H1 (cell line): ENCODE data around the gene KYNU. TPM values are rescaled to one million over a fixed set of nuclear protein-coding genes. Genes with fewer than 3 reads are reported as not detected.

Experiments used
- CTCF ChIA-PET: fragments of 300-600 bp; sonication (Branson Sonifier 250); formaldehyde crosslinking; loops from one replicate; lab custom pipeline; 2021; ENCODE audit not compliant: partially characterized antibody; lab: Charles Lee
- POLR2A ChIA-PET: fragments of 300-600 bp; sonication (Branson Sonifier 250); formaldehyde crosslinking; loops from one replicate; lab custom pipeline; 2021; ENCODE audit warnings: inconsistent platforms; ENCODE audit not compliant: partially characterized antibody; lab: Charles Lee
- DNase-seq, 2 experiments: peaks; one replicate each; pipeline versions ENCODE4 v3.0.0 to v3.0.0-alpha.2; 2010 to 2022; ENCODE audit warnings: low spot score in 2 of 2, low read depth in 1 of 2, mixed read lengths in 1 of 2
- FAIRE-seq: peaks from 2 replicates; lab custom pipeline; 2011; peaks lifted over from hg19 to GRCh38; lab: Jason Lieb, UNC
- H2AFZ ChIP-seq: 2 replicates; pipeline ENCODE4 v1.8.1; 2012; ENCODE audit warnings: low read length, inconsistent platforms
- H2AK5ac ChIP-seq: 2 replicates; pipeline ENCODE4 v1.6.1; 2013; ENCODE audit warnings: low read depth, low read length
- H2BK120ac ChIP-seq: replicated peaks from 2 replicates; pipeline ENCODE3; 2013; ENCODE audit warnings: low read depth, low read length, inconsistent platforms
- H2BK12ac ChIP-seq: 2 replicates; pipeline ENCODE4 v1.6.1; 2013; ENCODE audit warnings: low read depth, low read length
- H2BK15ac ChIP-seq: 2 replicates; pipeline ENCODE4 v1.6.1; 2013; ENCODE audit warnings: low read length
- H2BK20ac ChIP-seq: 2 replicates; pipeline ENCODE4 v1.6.1; 2013; ENCODE audit warnings: low read length
- H2BK5ac ChIP-seq: 2 replicates; pipeline ENCODE4 v1.6.1; 2013; ENCODE audit warnings: low read depth, low read length
- H3K14ac ChIP-seq: 2 replicates; pipeline ENCODE4 v1.6.1; 2013; ENCODE audit warnings: inconsistent platforms; ENCODE audit not compliant: insufficient read length
- H3K18ac ChIP-seq: 2 replicates; pipeline ENCODE4 v1.6.1; 2013; ENCODE audit warnings: low read length; ENCODE audit errors: extremely low read depth
- H3K23ac ChIP-seq: 2 replicates; pipeline ENCODE4 v1.6.1; 2013; ENCODE audit warnings: inconsistent platforms; ENCODE audit not compliant: insufficient read length
- H3K23me2 ChIP-seq: 2 replicates; pipeline ENCODE4 v1.6.1; 2013; ENCODE audit warnings: low read depth, low read length
- H3K27ac ChIP-seq: 2 replicates; pipeline ENCODE4 v1.6.1; 2011; ENCODE audit warnings: low read depth, low read length, inconsistent platforms
- H3K27me3 ChIP-seq, 4 experiments: replicated peaks in 1 of 4; 1 replicate in 1 of 4; 2 replicates in 3 of 4; pipeline versions ENCODE4 v1.6.1 to v1.8.1; 2011 to 2013; ENCODE audit warnings: low read length in 3 of 4, mild to moderate bottlenecking in 3 of 4, inconsistent platforms in 2 of 4, mixed read lengths in 2 of 4, moderate library complexity in 1 of 4; ENCODE audit not compliant: control insufficient read depth in 3 of 4, insufficient read depth in 3 of 4; ENCODE audit errors: extremely low read depth in 1 of 4
- H3K36me3 ChIP-seq, 4 experiments: 2 replicates each; pipeline versions ENCODE4 v1.6.1 to v1.8.1; 2011 to 2013; ENCODE audit warnings: mild to moderate bottlenecking in 4 of 4, low read length in 3 of 4, moderate library complexity in 2 of 4, control low read depth in 1 of 4, inconsistent platforms in 1 of 4; ENCODE audit not compliant: insufficient read depth in 4 of 4, control insufficient read depth in 2 of 4
- H3K4ac ChIP-seq: replicated peaks from 2 replicates; pipeline ENCODE3; 2013; ENCODE audit warnings: low read length, low read depth, mixed read lengths, inconsistent platforms; ENCODE audit not compliant: insufficient read length
- H3K4me1 ChIP-seq, 4 experiments: replicated peaks in 1 of 4; 1 replicate in 1 of 4; 2 replicates in 3 of 4; pipeline versions ENCODE4 v1.6.1 to v1.8.1; 2011 to 2013; ENCODE audit warnings: low read length in 3 of 4, inconsistent platforms in 2 of 4, mixed read lengths in 1 of 4; ENCODE audit not compliant: insufficient read depth in 4 of 4, control insufficient read depth in 3 of 4
- H3K4me2 ChIP-seq, 2 experiments: 2 replicates each; pipeline versions ENCODE4 v1.6.1 to v1.8.1; 2011 to 2013; ENCODE audit warnings: low read depth in 2 of 2, low read length in 2 of 2, control low read depth in 1 of 2, inconsistent platforms in 1 of 2, mild to moderate bottlenecking in 1 of 2; ENCODE audit not compliant: insufficient read depth in 1 of 2
- H3K4me3 ChIP-seq, 4 experiments: fragments of 200-600, 300-600 bp in 1 of 4; sonication (generic), shearing (Covaris generic), sonication (Bioruptor Twin) in 1 of 4; 2 replicates each; pipeline versions ENCODE4 v1.5.1 to v1.8.1; 2011 to 2016; ENCODE audit warnings: low read length in 4 of 4, low read depth in 3 of 4, control low read depth in 2 of 4, inconsistent platforms in 2 of 4, mild to moderate bottlenecking in 2 of 4, mixed read lengths in 1 of 4, moderate library complexity in 1 of 4; ENCODE audit not compliant: insufficient read depth in 2 of 4; ENCODE audit errors: extremely low read depth in 1 of 4
- H3K56ac ChIP-seq: replicated peaks from 2 replicates; pipeline ENCODE3; 2013; ENCODE audit warnings: low read depth, mild to moderate bottlenecking, mixed read lengths, low read length, inconsistent platforms; ENCODE audit not compliant: insufficient read length
- H3K79me1 ChIP-seq: 2 replicates; pipeline ENCODE4 v1.6.1; 2013; ENCODE audit warnings: low read depth, low read length, control low read depth
- H3K79me2 ChIP-seq, 2 experiments: 2 replicates each; pipeline versions ENCODE4 v1.6.1 to v1.8.1; 2012 to 2013; ENCODE audit warnings: low read length in 2 of 2, mild to moderate bottlenecking in 2 of 2, inconsistent platforms in 1 of 2; ENCODE audit not compliant: insufficient read depth in 2 of 2, control insufficient read depth in 1 of 2
- H3K9ac ChIP-seq, 4 experiments: replicated peaks in 1 of 4; 1 replicate in 1 of 4; 2 replicates in 3 of 4; pipeline versions ENCODE4 v1.6.1 to v1.8.1; 2011 to 2013; ENCODE audit warnings: low read depth in 3 of 4, low read length in 3 of 4, control low read depth in 2 of 4, mild to moderate bottlenecking in 2 of 4, moderate library complexity in 2 of 4, inconsistent platforms in 1 of 4; ENCODE audit errors: extremely low read depth in 1 of 4
- H3K9me3 ChIP-seq, 2 experiments: 2 replicates each; pipeline versions ENCODE4 v1.6.1 to v1.8.1; 2012 to 2013; ENCODE audit warnings: mild to moderate bottlenecking in 2 of 2, moderate library complexity in 2 of 2, control low read depth in 1 of 2, inconsistent platforms in 1 of 2, low read depth in 1 of 2, low read length in 1 of 2, mixed read lengths in 1 of 2; ENCODE audit not compliant: insufficient read depth in 2 of 2
- H4K20me1 ChIP-seq, 2 experiments: replicated peaks in 1 of 2; 2 replicates each; pipeline versions ENCODE3 to v1.8.1; 2011 to 2013; ENCODE audit warnings: inconsistent platforms in 2 of 2, low read length in 2 of 2, mild to moderate bottlenecking in 1 of 2; ENCODE audit not compliant: insufficient read depth in 2 of 2, control insufficient read depth in 1 of 2
- H4K5ac ChIP-seq: 2 replicates; pipeline ENCODE4 v1.6.1; 2013; ENCODE audit warnings: low read length, low read depth, mixed read lengths, inconsistent platforms; ENCODE audit not compliant: insufficient read length
- H4K8ac ChIP-seq: 2 replicates; pipeline ENCODE4 v1.8.0; 2013; ENCODE audit warnings: mild to moderate bottlenecking, moderate library complexity, low read length, inconsistent platforms; ENCODE audit not compliant: insufficient read depth; ENCODE audit errors: extremely low read depth
- H4K91ac ChIP-seq: replicated peaks from 2 replicates; pipeline ENCODE3; 2013; ENCODE audit warnings: low read length, mixed read lengths, inconsistent platforms; ENCODE audit not compliant: insufficient read length
- BACH1 ChIP-seq: IDR thresholded peaks from 2 replicates; pipeline ENCODE4 v1.6.1; 2012; ENCODE audit warnings: low read length, improper control_type of control experiment
- E2F6 ChIP-seq: IDR thresholded peaks from 2 replicates; pipeline ENCODE4 v1.6.1; 2012; ENCODE audit warnings: inconsistent platforms
- EP300 ChIP-seq, 2 experiments: IDR thresholded peaks; 1 replicate in 1 of 2; 2 replicates in 1 of 2; pipeline ENCODE4 v1.6.1; 2011 to 2012; ENCODE audit warnings: low read depth in 2 of 2, low read length in 2 of 2, mild to moderate bottlenecking in 2 of 2, borderline replicate concordance in 1 of 2, inconsistent platforms in 1 of 2, moderate library complexity in 1 of 2
- GABPA ChIP-seq: IDR thresholded peaks from 2 replicates; pipeline ENCODE4 v1.6.1; 2011; ENCODE audit warnings: mild to moderate bottlenecking, low read length, moderate library complexity, borderline replicate concordance; ENCODE audit not compliant: insufficient read depth
- NANOG ChIP-seq: IDR thresholded peaks from 2 replicates; pipeline ENCODE4 v1.6.1; 2011; ENCODE audit warnings: low read length, low read depth, mild to moderate bottlenecking, inconsistent platforms; ENCODE audit not compliant: insufficient read depth, poor library complexity, severe bottlenecking
- RAD21 ChIP-seq, 2 experiments: IDR thresholded peaks in 1 of 2; conservative IDR thresholded peaks in 1 of 2; 2 replicates each; pipeline ENCODE4 v1.6.1; 2011; ENCODE audit warnings: low read depth in 2 of 2, low read length in 2 of 2, improper control_type of control experiment in 1 of 2, inconsistent platforms in 1 of 2, mild to moderate bottlenecking in 1 of 2, moderate library complexity in 1 of 2
- SAP30 ChIP-seq: fragments of 300-600 bp; sonication (generic); IDR thresholded peaks from 2 replicates; pipeline ENCODE4 v1.7.1; 2012; ENCODE audit warnings: low read length, moderate library complexity, mild to moderate bottlenecking, inconsistent platforms; ENCODE audit not compliant: insufficient read depth, insufficient replicate concordance
- SP1 ChIP-seq: IDR thresholded peaks from 2 replicates; pipeline ENCODE4 v1.6.1; 2011; ENCODE audit warnings: low read depth, low read length
- SRF ChIP-seq: IDR thresholded peaks from 2 replicates; pipeline ENCODE4 v1.6.1; 2011; ENCODE audit warnings: mild to moderate bottlenecking, low read depth, low read length, moderate library complexity
- TAF7 ChIP-seq: optimal IDR thresholded peaks from 2 replicates; pipeline ENCODE3; 2011; ENCODE audit warnings: low read depth, mild to moderate bottlenecking, inconsistent platforms, low read length, moderate library complexity, borderline replicate concordance
- TBP ChIP-seq: IDR thresholded peaks from 2 replicates; pipeline ENCODE4 v1.6.1; 2011; ENCODE audit warnings: low read depth, low read length, improper control_type of control experiment
- WGBS, 2 experiments: shearing (Covaris generic) in 1 of 2; methylation state at CpG; one replicate each; pipeline versions ENCODE4 v1.1.6 to v1.1.7; 2013 to 2015; ENCODE audit warnings: low lambda C conversion rate in 2 of 2, mixed read lengths in 2 of 2, inconsistent platforms in 1 of 2, low coverage in 1 of 2, missing lambda C conversion rate in 1 of 2; ENCODE audit not compliant: insufficient replicate concordance in 2 of 2, insufficient coverage in 1 of 2, insufficient read length in 1 of 2; ENCODE audit errors: extremely low coverage in 1 of 2, missing lambda C conversion rate in 1 of 2; 5-methylcytosine and 5-hydroxymethylcytosine counted together
- polyA plus RNA-seq, 7 experiments: library from polyadenylated mRNA; depleted of rRNA in 3 of 7; stranded (reverse) in 5 of 7; unstranded in 2 of 7; fragments of >200 nt in 5 of 7; fragments of 200-250 nt in 2 of 7; gene quantifications; 1 replicate in 5 of 7; 2 replicates in 1 of 7; 4 replicates in 1 of 7; pipeline versions ENCODE4 v1.2.1 to v1.2.3, GENCODE V29; 2011 to 2013; ENCODE audit warnings: missing spikeins in 2 of 7, mixed read lengths in 2 of 7
- total RNA-seq: library from RNA; stranded (reverse); fragmentation: NEBNext Ultra II Directional; extraction: Animal tissue kit (Norgen Biotek cat#: 25700); gene quantifications from 2 replicates; pipeline ENCODE4 v1.2.1, GENCODE V29; 2021

KYNU gene
- total and polyA plus RNA-seq, 2 of the 8 experiments (the other 6 are each of a cell fraction or from before 2014, with no cell fraction given) = 0.09 to 0.13 TPM

- Histone ChIP-seq H3K79me2 (no peaks in the 10 kb centered on the region), H2BK15ac (no peak overlapping the region), H3K4me3 (no peak overlapping the region), H4K91ac (no peak overlapping the region), H3K27ac (no peak overlapping the region), H3K14ac (no peak overlapping the region), H3K4me1 (no peaks in the 10 kb centered on the region), H3K79me1 (no peaks in the 10 kb centered on the region), H2BK20ac (no peak overlapping the region), H3K23ac (no peak overlapping the region), H2BK5ac (no peak overlapping the region), H2BK12ac (no peak overlapping the region), H2AK5ac (no peak overlapping the region), H3K4me2 (no peak overlapping the region), H3K18ac (no peak overlapping the region), H3K27me3 (no peaks in the 10 kb centered on the region), H4K5ac (no peak overlapping the region), H2AFZ (no peak overlapping the region), H3K23me2 (no peaks in the 10 kb centered on the region; the same call in 1 of the 2 replicates), H3K56ac (no peak overlapping the region), H3K9me3 (no peaks in the 10 kb centered on the region), H3K9ac (no peak overlapping the region), H3K4ac (no peak overlapping the region), H3K36me3 (no peaks in the 10 kb centered on the region), H2BK120ac (no peak overlapping the region), H4K8ac (no peak overlapping the region), H4K20me1 (no peaks in the 10 kb centered on the region)
- DNase-seq = no peak
- no peak for FAIRE-seq
- ChIA-PET POLR2A (interaction anchor here (0.6 kb wide), 1 partner anchor 20 kb away, joined by 3 read pairs; no protein-coding TSS in a partner anchor), CTCF (no interaction called here)
- 98% methylated on average over 2 of the region's 2 CpGs; no CpG with 5 or more reads in 1 of the 2 experiments for WGBS, 2 experiments
- TF ChIP-seq SRF (no peak), BACH1 (no peak), TBP (no peak), SP1 (no peak), SAP30 (no peak), EP300 (IDR thresholded peaks at IDR 0.05; ENCODE audit: borderline replicate concordance in 1 of 2, low read depth in 2 of 2, low read length in 2 of 2) (no peak), E2F6 (no peak), GABPA (no peak), NANOG (no peak), RAD21 (IDR thresholded peaks at IDR 0.05 in 1 of 2, conservative IDR thresholded peaks at IDR 0.05 in 1 of 2; ENCODE audit: low read depth in 2 of 2, low read length in 2 of 2) (no peak), TAF7 (no peak)
These were observed 29.3 kb upstream of the KYNU start for GRCh38 chr2:142848023-142848606.
